ENCODE measurements around the gene KCNMA1.

KCNMA1 gene

GRCh38 chr10:76830218-76830617 lies 807.4 kb downstream of the KCNMA1 start:
- DNase-seq (ENCODE audit: low spot score) = no peak

DNA sequence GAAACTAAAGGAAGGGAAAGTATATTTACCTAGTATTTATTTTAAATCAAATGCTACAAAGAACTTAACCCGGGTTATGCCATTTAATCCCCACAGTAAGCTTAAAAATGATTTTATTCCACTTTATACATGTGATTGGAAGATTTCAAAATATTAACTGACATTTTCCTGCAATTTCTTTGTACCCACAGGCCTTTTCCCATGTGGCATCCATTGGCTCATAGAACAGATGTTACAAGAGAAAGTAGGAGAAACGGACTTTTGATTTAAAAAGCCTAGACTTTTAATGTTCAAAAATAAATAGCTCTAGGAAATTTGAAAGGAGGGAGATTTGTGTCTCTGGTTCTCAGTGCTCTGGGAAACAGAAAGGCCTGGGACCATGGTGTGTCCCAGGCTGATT lies 807.9 kb downstream of the KCNMA1 start:
- DNase-seq (ENCODE audit: low spot score) = no peak

Measured in germinal center (tissue), 1 donor.